Astrocyte of the cerebellum (primary cell): Measurements from ENCODE around the gene RNMT.

Experiments
- DNase-seq: peaks from one replicate; pipeline ENCODE4 v3.0.0-alpha.2; 2011; ENCODE audit warnings: low read depth
- H3K4me3 ChIP-seq: 2 replicates; pipeline ENCODE4 v1.5.1; 2011; ENCODE audit warnings: mild to moderate bottlenecking, low read depth, low read length, moderate library complexity
- in situ Hi-C: cut with HindIII; loops from 2 replicates; pipeline ENCODE4 v1.10.0; 2017; ENCODE audit warnings: low sequenced_read_pairs
- TF ChIP-seq, protein P1 (sequence below): IDR thresholded peaks from 2 replicates; pipeline ENCODE4 v1.5.1; 2012; ENCODE audit warnings: low read length, low read depth, moderate library complexity, mild to moderate bottlenecking; ENCODE audit errors: missing control alignments

Gene RNMT

DNA sequence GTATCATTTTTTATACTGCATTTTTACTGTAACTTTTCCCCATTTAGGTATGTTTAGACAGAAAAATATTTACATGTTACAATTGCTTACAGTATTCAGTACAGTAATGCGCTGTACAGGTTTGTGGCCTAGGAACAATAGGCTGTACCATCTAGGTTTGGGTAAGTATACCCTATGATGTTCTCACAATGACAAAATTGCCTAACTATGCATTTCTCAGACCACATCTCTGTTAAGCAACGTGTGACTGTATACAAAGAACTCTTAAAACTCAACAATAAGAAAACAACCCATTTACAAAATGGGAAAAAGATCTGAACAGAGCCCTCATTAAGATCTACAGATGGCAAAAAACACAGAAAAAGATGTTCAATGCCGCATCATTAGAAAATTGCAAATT, 29.5 kb upstream of the RNMT start:
- DNase-seq = no peak
- in situ Hi-C loops = no loop called here
- no peak overlapping the region for H3K4me3 ChIP-seq
- TF ChIP-seq, protein P1, sequence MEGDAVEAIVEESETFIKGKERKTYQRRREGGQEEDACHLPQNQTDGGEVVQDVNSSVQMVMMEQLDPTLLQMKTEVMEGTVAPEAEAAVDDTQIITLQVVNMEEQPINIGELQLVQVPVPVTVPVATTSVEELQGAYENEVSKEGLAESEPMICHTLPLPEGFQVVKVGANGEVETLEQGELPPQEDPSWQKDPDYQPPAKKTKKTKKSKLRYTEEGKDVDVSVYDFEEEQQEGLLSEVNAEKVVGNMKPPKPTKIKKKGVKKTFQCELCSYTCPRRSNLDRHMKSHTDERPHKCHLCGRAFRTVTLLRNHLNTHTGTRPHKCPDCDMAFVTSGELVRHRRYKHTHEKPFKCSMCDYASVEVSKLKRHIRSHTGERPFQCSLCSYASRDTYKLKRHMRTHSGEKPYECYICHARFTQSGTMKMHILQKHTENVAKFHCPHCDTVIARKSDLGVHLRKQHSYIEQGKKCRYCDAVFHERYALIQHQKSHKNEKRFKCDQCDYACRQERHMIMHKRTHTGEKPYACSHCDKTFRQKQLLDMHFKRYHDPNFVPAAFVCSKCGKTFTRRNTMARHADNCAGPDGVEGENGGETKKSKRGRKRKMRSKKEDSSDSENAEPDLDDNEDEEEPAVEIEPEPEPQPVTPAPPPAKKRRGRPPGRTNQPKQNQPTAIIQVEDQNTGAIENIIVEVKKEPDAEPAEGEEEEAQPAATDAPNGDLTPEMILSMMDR = no peak

DNA sequence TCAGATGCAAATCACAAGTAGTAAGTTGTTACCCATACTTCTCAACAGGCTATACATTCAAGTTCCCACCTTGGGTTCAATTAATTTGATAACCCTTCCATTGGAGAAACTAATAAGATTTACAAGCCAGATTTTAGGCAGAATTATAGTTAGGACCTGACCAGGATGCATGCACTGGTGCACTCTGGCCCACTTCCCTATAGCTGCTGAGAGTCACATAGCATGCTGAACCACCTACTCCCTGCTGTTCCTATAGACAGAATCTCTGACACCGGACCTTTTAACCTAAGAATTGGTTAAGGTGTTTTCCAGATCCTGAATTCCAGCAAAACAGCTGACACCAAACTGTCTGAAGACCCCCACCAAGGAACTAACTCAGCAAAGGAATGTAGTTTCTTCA, 26.3 kb upstream of the RNMT start:
- in situ Hi-C loops = no loop called here
- DNase-seq = no peak
- H3K4me3 ChIP-seq = no peak overlapping the region
- TF ChIP-seq, protein P1 = no peak

DNA sequence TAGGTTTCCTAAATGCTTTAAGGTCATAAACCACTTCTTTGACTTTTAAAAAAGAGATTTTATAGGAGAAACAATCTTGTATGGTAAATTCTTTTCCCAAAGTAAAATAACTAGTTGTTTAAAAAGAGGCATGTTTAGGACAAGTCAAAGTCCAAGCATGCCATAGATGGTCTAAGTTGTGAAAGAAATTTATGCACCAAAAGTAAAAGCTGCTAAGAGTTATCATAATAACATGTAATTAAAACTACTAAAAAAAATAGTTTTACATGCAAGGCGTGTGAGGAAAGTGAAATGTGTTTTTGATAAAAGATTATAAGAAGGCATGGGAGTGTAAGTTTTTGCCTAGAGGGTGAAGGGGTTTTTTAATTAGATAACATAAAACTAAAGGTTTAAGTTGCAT, 22.6 kb upstream of the RNMT start:
- no peak overlapping the region for H3K4me3 ChIP-seq
- in situ Hi-C loops = no loop called here
- DNase-seq = no peak
- TF ChIP-seq, protein P1 = no peak

GRCh38 chr18:13710414-13710831, 16.1 kb upstream of the RNMT start:
- TF ChIP-seq, protein P1 = no peak
- in situ Hi-C loops = no loop called here
- no peak for DNase-seq
- no peak overlapping the region for H3K4me3 ChIP-seq

- H3K4me3 ChIP-seq = no peak overlapping the region
- DNase-seq = no peak
- TF ChIP-seq, protein P1 = no peak
- in situ Hi-C loops = no loop called here
These were observed 13.9 kb upstream of the RNMT start for GRCh38 chr18:13712400-13713131.

- DNase-seq = no peak
- in situ Hi-C loops = no loop called here
- H3K4me3 ChIP-seq = no peak overlapping the region
- TF ChIP-seq, protein P1 = no peak
These were observed 12.9 kb upstream of the RNMT start for GRCh38 chr18:13713455-13714055.
